Epithelial cell of esophagus (primary cell): ENCODE measurements around the gene PDCD2L.
"Not testable (repeated sequence)": the region's sequence is repeated elsewhere in the genome, so short reads cannot be mapped to it uniquely, and the experiment has no call there.

Experiments
- DNase-seq: peaks from one replicate; pipeline ENCODE4 v3.0.0; 2010; ENCODE audit warnings: low read depth
- H3K4me3 ChIP-seq: 2 replicates; pipeline ENCODE4 v1.5.1; 2011; ENCODE audit warnings: mild to moderate bottlenecking, low read length, control low read depth
- TF ChIP-seq, protein P1 (sequence below): IDR thresholded peaks from 2 replicates; pipeline ENCODE4 v1.5.1; 2011; ENCODE audit warnings: low read depth, mild to moderate bottlenecking, low read length, control low read depth, inconsistent platforms; ENCODE audit not compliant: insufficient read depth; ENCODE audit errors: missing control alignments

PDCD2L gene

DNA sequence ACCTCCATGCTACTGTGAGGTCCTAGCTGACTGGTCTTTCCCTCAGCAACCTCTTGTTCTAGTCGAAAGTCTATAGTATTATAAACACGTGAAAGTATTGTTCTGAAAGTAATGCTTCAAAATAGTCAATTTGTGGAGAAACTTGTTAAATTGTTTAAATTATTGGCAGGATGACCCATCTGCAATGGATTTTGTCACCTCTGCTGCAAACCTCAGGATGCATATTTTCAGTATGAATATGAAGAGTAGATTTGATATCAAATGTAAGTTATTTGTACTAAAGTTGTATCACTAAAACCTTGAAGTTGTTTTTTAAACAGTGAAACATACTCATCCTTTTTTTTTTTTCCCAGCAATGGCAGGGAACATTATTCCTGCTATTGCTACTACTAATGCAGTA, 49.9 kb downstream of the PDCD2L start:
- H3K4me3 ChIP-seq: no peak overlapping the region
- no peak for DNase-seq

DNA sequence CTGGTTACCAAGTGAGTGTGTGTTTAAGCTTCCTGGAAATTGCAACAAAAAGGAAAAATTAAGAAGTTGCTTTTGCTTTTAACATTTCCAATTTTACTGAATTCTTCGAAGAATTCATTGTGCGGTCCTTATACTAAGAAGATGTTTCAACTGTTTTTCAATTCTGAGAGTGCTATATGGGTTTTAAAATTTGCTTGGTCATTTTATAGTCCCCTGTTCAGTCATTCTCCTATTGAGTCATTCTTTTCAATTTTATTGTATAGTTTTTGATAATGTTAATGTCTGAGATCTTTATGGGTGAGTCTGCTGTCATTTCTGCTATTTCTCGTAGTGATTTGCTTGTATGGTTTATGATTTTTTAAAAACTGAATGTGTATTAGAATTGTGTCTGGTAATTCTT, 50.5 kb downstream of the PDCD2L start:
- TF ChIP-seq, protein P1, sequence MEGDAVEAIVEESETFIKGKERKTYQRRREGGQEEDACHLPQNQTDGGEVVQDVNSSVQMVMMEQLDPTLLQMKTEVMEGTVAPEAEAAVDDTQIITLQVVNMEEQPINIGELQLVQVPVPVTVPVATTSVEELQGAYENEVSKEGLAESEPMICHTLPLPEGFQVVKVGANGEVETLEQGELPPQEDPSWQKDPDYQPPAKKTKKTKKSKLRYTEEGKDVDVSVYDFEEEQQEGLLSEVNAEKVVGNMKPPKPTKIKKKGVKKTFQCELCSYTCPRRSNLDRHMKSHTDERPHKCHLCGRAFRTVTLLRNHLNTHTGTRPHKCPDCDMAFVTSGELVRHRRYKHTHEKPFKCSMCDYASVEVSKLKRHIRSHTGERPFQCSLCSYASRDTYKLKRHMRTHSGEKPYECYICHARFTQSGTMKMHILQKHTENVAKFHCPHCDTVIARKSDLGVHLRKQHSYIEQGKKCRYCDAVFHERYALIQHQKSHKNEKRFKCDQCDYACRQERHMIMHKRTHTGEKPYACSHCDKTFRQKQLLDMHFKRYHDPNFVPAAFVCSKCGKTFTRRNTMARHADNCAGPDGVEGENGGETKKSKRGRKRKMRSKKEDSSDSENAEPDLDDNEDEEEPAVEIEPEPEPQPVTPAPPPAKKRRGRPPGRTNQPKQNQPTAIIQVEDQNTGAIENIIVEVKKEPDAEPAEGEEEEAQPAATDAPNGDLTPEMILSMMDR: no peak
- DNase-seq: no peak
- no peak overlapping the region for H3K4me3 ChIP-seq

More for the DNA sequence above, 49.9 kb downstream of the PDCD2L start:
- TF ChIP-seq, protein P1: no peak

DNA sequence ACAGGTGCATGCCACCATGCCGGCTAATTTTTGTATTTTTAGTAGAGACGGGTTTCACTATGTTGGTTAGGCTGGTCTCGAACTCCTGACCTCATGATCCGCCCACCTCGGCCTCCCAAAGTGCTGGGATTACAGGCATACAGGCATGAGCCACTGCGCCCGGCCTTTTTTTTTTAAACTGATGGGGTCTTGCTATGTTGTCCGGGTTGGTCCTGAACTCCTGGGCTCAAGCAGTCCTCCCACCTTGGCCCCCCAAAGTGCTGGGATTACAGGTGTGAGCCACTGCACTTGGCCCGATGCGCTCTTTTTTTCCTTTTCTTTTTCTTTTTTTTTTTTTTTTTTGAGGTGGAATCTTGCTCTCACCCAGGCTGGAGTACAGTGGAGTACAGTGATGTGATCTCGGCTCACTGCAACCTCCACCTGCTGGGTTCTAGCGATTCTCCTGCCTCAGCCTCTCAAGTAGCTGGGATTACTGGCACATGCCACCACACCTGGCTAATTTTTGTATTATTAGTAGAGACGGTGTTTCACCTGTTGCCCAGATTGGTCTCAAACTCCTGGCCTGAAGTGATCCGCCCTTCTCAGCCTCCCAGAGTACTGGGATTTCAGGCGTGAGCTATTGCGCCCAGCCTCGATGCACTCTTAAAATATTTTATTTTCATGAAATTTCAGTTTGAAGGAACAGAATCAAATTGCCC, 51.7 kb downstream of the PDCD2L start:
- not testable (repeated sequence) for H3K4me3 ChIP-seq, DNase-seq

DNA sequence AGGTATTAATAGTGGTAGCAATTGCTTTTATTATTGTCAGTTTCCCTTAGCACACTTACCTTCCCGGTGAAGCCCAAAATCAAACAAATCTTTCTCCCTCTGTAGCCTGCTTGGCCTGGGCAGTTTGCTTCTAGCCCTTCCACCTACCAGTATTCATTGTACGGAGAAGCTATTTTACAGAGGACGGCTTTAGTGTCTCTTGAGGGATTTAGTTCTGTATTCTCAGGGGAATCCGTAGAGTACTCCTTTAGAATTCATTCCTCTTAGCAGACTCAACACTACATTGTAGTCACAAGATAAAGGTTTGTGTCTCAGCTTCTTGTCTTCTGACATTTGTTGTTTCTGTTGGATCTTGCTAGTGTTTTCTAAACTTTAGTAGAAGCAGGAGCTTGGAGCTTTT, 53.2 kb downstream of the PDCD2L start:
- no peak overlapping the region for H3K4me3 ChIP-seq
- DNase-seq: no peak
- TF ChIP-seq, protein P1: no peak

DNA sequence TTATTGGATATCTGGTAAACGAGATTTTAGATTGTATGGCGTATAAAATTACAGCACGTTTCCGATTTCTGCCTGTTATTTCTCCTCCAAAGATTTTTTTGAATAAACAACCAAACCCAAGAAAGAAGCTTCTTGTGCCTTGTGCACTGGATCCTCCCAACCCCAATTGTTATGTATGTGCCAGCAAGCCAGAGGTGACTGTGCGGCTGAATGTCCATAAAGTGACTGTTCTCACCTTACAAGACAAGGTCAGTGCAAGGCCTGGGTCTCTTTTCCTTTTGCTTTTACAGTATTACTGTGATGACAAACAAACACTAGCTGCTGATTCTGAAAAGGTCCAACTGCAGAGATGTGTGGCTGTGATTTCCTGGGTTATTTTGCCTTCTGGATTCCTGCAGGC, 54.5 kb downstream of the PDCD2L start:
- no peak for DNase-seq

DNA sequence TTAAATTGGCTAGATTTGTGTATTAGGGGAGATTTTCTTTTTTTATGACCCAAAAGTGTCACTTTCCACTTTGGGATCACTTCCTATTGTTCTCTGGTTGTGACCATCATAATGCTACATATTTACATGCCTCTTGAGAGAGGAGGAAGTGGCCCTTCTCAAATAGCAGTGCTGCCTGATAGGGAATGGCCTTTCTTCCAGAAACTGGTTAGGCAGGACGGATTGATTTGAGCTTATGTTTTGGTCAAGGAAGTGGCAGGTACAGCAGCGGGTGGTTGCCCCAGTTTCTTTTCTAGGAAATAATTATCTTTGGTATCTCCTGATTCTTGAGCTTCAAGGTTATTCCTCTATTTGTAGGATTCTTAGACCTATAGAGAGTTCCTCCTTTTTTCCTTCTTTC, 55.4 kb downstream of the PDCD2L start:
- H3K4me3 ChIP-seq: no peak overlapping the region
- DNase-seq: peak; percentile 31
- TF ChIP-seq, protein P1: no peak

More for the DNA sequence above, 54.5 kb downstream of the PDCD2L start:
- H3K4me3 ChIP-seq: no peak overlapping the region
- TF ChIP-seq, protein P1: no peak

DNA sequence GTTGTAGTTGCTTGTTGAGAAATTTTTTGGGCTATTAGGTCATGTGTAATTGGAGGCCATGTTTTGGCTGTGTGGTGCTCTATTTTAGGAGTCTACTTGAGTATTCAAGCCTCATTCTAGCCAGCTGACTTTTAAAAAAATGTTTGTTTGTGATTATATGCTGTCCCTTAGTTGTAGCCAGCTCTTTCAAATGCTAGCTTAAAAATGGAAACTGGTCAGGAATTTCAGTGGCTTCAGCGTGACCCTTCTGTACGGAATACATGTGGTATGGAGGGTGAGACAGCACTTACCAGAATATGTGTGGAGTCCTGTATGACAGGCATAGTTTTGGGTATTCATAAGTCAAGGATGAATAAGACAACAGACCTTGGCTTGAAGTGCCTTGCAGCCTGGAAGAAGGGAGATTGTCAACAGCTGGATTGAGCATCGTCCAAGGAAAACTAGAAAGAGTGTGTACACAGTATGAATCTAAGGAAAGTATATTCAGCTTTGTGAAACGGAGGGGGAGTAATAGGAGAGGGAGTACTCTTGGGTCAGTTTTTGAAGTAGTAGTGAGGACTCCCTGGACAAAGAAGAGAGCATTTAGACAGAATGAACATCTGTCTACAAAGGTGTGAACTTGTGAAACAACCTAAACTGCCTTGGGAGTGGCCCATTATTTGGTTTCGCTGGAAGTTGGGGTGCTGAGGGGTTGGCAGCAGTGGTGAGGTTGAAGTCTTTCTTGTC, 57.3 kb downstream of the PDCD2L start:
- DNase-seq: no peak
- H3K4me3 ChIP-seq: no peak overlapping the region
- TF ChIP-seq, protein P1: no peak

DNA sequence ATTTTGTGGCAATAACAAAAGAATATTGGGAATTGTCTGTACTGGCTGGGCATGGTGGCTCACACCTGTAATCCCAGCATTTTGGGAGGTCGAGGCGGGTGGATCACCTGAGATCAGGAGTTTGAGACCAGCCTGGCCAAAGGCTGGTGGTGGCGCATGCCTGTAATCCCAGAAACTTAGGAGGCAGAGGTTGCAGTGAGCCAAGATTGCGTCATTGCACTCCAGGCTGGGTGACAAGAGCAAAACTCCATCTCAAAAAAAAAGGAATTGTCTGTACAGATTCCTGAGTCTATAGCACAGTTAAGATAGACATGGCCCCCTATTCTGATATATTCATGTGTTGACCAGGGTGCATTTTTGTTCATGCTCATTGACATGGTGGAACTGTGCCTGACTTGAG, 60.6 kb downstream of the PDCD2L start:
- not testable (repeated sequence) for H3K4me3 ChIP-seq, DNase-seq
